ENCODE measurements around the gene CHMP1B. TPM values are rescaled to one million over a fixed set of nuclear protein-coding genes. Genes with fewer than 3 reads are reported as not detected.
"Not testable (repeated sequence)": the region's sequence is repeated elsewhere in the genome, so short reads cannot be mapped to it uniquely, and the experiment has no call there.

Gene CHMP1B
- total RNA-seq, 1 donor from 2014 or later: 68.8 TPM

DNA sequence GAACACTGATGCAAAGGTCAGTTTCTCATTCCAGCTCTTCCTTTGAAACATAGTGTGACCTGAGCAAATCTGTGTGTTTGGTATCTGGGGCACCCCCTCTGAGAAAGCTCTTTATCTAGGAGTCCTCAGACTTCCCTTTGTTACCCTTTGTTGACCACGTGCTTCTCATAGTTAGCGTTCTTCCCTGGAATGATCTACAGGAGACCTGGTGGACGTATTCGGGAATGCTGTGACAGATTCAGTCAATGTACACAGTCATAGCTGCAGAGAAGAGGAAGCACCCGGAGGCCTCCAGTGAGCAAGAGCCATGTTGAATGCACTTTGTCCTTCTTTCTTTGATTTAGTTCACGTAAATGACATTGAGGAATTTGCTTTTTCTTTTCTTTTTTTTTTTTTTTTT lies 10.7 kb upstream of the CHMP1B start:
- DNase-seq: no peak

DNA sequence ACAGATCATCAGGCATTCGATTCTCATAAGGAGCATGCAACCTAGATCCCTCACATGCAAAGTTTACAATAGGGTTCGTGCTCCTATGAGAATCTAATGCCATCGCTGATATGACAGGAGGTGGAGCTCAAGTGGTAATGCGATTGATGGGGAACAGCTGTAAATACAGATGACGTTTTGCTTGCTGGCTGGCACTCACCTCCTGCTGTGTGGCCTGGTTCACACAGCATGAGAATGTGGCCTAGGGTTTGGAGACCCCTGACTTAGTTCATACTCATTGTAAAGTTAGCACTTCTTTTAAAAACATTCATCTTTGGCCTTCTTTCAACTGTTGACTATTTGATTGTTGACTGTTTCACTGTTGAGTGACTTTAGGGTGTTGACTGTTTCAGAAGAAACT lies 8.7 kb upstream of the CHMP1B start:
- no peak for DNase-seq

DNA sequence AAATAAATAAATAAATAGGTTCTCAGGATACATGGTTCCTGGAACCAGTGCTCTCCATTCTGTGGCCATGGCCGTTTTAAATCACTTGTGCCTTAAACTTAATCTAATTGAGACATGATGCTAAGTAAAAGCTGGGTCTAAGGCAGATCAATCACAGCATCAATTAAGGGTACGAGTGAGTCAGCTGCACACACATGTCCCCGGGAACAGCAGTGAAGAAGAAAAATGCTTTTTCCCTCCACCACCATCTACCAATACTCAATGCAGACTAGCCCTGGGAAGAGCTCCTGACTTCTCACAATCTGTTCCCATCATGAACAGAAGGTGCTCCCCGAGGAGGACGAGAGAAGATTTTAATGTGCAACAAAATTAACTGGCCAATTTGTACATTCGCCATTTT lies 6.8 kb upstream of the CHMP1B start:
- DNase-seq: no peak

DNA sequence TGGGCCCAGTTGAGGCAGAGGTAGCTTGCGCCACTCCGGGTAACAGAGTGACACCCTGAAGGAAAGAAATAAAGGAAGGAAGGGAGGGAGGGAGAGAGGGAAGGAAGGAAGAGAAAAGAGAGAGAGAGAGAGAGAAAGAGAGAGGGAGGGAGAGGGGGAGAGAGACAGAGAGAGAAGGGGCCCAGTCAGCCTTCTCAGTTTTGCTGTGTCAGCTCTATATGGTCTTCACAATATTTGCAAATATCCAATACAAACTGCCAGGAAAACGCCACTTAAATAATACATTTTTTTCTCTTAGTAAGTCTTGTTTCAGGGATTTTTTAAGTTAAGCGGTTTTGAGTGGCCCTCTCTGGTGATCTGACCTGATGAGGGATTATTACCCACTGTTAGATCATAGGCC lies 5.6 kb upstream of the CHMP1B start:
- no peak for DNase-seq

DNA sequence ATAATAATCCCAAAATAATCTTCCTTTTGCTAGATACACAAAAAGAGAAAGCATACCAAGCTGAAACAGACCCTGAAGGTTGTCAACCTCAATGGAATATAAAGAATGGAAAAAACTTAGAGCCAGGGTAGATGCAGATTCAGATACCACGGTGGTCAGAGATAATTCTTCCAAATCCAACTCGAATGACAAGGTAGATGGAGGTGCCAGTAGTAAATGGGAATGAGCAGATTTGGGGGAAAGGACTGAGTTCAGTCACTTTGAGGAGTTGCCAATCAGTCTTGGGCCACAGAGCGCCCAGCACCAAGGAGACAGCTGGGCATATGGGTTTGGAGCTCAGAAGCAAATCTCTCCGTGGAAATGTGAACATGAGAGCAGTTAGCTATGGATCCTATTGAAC lies 3.4 kb upstream of the CHMP1B start:
- no peak for DNase-seq

DNA sequence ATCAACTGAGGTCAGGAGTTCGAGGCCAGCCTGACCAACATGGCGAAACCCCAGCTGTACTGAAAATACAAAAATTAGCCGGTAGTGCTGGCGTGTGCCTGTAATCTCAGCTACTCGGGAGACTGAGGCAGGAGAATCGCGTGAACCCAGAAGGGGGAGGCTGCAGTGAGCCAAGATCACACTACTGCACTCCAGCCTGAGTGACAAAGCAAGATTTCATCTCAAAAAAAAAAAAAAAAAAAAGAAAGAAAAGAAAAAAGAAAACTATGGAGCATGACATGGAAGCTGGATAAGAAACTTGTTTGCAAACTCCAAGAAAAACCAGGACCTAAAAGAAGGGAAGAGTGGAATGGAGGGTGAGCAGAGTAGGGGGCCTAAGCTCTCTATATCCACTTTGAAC lies 1.9 kb upstream of the CHMP1B start:
- no peak for DNase-seq

DNA sequence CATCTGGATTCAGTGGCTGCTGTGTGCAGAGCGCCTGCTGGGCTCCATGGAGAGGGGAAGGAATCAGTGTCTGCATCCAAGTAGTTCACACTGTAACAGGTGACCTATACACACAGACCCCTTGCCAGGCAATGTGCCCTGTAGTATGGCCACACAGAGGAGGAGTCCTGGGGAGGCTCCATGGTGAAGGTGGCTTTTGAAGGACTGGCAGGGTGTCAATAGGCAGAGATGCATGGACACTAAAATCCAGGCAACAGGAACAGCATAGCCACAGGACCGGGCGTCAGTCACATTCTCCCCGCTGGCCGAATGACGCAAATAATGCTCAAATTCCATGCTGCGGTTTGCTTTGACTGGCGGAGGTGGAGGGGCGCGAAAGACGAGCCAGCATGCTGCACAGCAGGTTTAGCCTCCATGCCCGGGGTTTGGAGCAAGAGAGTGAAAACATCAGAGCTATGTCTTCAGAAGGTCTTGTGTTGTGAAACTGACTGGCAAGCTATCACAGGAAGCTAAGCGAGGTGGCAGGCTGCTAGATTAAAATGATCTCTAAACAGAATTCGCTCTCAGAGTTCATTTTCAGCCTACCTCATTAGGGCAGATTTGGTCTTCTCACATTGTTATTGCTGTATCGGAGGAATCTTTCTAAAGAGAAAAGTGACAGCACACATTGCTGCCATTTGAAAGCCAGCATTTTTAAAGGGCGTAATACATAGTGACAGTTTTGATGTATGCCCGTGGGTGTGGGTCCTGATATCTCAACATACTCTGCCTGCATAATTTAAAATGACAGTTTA lies 1.2 kb upstream of the CHMP1B start:
- peak; percentile 48 for DNase-seq

DNA sequence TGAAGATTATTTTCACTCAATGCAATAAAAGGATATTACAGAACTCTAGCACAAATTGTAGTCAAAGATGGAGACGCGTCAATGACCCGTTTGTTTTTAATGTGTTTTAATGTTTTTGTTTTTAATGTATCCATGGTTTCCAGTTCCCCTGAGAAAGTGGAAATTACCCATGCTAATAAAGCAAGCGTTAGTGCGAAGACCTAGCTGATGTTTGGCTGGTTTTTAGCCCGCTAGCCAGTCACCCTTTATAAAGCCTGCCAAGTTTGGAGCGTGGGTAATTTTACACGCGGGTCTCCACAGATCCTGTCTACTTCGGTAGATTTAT lies 430 bp upstream of the CHMP1B start:
- DNase-seq: no peak

DNA sequence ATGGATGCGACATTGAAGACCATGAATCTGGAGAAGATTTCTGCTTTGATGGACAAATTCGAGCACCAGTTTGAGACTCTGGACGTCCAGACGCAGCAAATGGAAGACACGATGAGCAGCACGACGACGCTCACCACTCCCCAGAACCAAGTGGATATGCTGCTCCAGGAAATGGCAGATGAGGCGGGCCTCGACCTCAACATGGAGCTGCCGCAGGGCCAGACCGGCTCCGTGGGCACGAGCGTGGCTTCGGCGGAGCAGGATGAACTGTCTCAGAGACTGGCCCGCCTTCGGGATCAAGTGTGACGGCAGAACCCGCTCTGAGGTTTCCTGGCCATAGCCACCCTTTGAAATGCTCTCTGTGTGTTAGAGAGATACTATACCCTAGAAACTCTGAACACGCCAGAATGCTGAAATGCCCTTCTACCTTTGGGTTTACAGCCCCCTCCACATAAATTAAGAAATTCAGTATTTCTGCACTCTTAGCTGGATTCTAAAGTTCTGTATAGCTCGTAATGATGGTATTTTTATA lies 659 bp downstream of the CHMP1B start:
- no peak for DNase-seq

DNA sequence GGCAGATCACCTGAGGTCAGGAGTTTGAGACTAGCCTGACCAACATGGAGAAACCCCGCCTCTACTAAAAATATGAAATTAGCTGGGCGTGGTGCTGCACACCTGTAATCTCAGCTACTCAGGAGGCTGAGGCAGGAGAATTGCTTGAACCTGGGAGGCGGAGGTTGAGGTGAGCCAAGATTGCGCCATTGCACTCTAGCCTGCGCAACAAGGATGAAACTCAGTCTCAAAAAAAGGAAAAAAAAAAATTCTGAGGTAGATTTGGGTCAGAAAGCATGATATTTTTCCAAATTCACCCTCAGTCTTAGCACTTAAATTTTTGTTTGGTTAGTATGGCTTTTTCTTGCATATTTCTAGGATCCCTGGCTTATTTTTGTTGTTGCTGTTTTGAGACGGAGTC lies 3.3 kb downstream of the CHMP1B start:
- not testable (repeated sequence) for DNase-seq

DNA sequence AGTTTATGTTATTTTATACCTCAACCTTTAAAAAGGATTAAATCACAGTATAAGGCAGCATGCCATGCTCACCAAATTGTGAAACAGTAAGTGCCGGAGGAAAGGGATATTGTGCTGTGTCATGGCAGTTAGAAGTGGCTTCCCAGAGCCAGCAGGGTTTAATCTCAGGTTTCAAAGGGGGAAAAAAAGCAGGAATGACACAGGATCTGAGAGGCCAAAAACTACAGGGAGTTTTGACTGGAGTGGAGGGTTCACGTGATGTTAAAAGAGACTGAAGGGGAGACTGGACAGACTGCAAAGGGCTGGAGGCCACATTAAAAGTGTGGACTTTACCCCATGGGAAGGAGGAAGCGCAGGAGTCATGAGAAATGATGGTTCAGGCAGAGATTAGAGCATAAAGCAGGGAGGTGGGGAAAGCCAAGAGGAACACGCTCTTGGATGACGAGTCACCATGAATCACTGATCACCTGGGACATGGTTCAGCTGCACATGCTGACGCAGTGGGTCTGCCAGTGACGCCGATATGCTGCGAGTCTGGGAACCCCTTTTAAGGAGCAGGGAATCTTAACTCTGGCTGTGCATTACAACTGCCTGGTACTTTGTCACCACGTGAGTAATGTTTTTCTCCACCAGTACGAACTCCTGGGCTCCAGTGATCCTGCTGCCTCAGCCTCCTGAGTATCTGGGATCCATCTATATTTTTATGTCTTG lies 6.1 kb downstream of the CHMP1B start:
- peak; percentile 54 for DNase-seq

DNA sequence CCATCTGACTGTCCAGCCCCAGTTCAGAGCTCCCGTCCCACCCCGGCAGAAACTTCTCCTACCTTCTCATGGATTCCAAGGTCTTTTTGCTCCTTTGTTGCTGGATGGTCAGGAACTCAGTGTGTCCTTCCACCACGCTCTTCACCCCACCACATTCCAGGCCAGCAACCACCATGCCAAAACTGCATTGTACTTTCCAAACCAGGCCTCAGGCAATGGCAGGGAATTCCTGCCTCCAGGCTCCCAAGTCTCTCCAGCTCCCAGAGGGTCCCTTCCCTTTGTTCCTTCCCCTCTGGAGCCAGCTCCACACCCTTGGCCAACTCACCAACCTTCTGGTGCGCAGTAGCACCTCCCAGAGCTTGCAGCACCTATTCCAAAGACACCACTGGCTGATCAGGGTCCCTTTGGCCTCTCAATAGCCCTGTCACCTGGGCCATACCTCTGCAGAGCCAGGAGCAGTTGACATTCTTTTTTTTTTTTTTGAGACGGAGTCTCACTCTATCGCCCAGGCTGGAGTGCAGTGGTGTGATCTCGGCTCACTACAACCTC lies 8.1 kb downstream of the CHMP1B start:
- DNase-seq: no peak

DNA sequence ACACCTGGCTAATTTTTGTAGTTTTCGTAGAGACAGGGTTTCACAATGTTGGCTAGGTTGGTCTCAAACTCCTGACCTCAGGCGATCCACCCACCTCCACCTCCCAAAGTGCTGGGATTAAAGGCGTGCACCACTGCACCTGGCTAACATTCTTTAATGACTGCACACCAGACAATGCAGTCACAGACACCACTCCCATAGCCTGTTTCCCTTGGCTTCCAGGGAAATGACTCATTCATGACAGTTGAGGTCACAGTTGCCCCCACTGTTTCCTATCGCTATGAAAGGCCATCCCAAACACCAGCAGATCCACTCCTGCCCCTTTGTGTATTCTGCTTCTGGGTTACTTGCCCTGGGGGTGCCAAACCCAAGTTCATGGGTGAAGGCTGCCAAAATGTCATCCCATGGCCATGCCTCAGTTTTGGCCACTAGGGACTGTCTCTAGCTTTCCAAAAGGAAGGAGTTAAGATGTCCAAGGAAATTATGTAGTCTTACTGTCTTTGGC lies 8.7 kb downstream of the CHMP1B start:
- DNase-seq: no peak

DNA sequence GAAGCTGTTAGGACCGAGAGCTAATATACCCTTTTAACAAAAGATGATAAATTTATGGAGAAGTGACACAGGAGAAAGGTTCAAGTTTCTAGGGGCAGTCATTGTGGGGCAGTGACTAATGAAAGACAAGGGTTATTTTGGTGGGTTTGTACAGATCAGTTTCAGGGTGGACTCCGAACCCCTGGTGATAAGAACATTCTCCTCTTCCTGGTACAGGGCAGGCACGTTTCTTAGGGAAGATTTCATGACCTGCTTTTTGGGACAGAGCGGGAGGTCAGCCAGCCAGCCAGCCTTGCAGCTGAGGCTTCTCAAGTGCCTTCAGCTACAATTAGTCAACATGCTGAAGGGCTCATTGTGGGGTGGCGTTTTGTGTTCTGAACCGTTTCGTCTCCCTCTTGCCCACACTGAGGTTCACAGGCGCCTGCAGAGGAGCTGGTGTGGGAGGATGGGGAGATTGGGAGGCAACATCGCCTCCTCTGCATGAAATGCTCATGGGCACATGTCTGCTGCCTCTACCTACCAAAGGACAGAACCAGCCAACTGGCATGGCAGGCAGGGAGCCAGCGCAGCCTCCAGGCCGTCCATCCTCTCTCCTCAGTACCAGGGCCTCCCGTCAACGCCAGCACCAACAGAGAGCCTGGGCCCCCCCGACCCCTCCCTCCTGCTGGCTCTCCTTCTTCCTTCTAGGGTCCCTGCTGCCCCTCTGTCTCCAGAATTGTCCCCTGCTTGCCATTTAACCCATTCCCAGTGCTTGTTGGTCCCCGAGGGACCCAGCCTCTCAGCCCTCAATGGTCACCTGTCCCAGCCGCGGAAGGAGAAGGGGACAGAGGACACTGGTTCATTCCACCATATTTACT lies 9.6 kb downstream of the CHMP1B start:
- no peak for DNase-seq

DNA sequence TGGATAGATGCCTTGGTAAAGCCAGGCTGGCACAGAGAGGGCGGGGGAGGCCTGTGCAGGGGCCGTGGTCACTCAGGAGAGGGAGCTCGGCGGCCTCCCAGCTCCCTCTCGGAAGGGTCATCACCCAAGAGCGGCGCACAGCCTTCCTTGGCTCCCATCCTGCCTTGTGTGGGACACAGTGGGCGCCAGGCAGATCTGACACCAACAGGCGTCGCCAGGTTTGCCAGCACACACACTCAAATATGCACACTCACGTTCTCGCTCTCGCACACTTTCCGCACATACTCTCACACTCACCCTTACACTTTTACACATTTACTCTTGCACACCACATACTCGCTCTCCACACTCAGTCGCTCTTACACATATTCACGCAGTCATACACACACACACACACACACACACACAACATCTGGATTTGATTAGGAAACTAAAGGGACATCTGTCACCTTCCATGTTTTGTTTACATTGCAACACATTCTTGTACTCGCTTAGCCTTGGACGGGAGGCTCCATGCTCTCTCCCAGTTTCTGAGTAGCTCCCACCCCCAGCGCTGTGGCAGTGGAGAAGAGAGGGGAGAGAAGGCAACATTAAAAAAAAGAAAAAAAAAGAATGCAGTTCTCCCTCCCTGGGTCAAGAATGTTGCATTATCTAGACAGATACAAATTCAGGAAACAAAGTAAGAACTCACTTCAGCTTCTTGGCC lies 10.5 kb downstream of the CHMP1B start:
- DNase-seq: no peak

DNA sequence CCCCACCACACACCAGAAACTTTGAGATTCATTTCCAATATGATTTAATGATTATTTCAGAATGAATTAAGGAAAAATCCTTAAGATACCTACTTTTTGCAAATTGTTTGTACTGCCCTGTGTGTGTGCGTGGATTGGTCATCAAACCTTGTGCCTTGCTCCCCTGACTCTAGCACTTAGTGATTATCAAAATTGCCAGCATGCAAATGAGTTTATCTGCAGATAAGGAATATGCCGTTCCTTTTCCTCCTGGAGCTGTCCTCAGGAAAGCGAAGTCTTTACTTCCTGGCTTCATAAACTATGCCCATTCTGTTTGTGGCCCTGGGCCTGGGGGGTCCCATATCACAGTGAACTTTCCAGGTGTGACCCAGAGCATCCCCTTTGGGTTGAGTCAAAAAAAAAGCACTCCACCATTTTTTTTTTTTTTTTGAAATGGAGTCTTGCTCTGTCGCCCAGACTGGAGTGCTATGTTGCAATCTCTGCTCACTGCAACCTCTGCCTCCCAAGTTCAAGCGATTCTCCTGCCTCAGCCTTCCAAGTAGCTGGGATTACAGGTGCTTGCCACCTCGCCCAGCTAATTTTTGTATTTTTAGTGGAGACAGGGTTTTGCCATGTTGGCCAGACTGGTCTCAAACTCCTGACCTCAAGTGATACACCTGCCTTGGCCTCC lies 11.4 kb downstream of the CHMP1B start:
- no peak for DNase-seq

DNA sequence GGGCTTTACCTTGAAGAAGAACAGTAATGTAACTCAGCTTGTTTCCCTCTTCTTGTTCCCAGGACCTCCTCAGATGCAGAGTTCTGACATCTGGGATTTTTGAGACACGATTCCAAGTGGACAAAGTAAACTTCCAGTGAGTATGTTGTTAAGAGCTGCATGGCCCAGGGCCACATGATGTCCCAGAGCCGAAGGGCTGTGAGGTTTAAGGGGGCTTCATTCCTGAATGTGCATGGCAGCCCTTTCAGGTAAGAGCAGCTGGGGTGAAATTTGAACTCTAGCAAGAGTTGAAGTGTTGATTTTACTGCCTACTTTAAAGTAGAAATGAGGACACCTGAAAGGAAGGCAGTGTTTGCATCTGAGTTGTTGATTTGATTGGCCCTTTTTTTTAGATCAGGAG lies 13.3 kb downstream of the CHMP1B start:
- no peak for DNase-seq

DNA sequence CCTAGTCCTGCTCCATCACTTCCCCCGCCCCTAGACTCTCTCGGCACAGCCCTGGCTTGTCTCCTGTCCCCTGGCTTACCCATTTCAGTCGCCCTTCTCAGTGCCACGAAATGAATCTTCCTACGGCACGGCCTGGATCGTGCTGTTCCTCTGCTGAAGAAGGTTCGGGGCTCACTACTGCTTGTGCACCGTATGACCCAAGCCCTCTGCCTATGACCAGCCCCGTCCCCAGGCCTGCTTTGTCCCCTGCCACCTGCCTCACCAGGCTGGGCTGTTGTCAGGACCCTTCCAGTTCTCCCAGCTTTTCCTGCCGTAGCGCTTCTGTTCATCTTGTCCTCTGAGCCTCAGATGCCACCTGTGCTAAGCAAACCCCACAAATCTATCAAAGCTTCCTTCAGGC lies 13.9 kb downstream of the CHMP1B start:
- DNase-seq: no peak

DNA sequence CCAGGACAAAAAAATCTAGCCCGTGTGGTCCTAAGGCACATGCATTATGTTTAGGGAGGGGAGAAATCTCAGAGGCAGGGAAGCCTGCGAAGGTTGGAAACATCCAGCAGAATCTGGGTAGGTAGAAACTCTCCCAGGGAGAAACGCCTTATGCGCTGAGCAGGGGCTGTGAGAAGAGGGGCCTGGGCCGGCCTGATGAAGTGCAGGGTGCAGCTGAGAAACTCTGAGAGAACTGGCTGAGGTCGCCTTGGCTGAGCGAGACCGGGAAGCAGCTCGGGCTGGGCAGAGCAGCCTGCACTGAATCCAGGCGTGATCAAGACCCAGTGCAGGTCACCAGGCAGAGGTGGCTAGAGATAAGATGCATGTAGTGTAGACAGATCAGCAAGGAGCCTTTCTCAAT lies 15.1 kb downstream of the CHMP1B start:
- DNase-seq: no peak

DNA sequence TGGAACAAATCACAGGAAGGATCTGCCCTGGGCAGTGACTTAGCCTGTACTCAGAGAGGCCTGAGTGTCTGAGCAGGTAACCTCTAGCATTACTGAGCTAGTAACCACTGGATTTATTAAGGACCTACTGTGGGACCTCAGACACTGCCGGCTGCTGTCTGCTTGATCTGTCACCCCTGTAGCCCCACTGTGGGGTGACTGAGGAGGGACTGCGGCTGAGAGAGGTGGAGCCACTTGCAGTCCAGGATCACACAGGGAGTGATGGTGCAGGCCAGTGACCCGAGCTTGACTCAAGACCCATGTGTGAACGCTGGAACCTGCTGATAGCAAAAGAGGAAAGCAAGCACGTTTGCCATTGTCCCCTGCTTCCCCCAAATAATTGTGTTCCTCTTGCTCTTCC lies 15.6 kb downstream of the CHMP1B start:
- DNase-seq: no peak

DNA sequence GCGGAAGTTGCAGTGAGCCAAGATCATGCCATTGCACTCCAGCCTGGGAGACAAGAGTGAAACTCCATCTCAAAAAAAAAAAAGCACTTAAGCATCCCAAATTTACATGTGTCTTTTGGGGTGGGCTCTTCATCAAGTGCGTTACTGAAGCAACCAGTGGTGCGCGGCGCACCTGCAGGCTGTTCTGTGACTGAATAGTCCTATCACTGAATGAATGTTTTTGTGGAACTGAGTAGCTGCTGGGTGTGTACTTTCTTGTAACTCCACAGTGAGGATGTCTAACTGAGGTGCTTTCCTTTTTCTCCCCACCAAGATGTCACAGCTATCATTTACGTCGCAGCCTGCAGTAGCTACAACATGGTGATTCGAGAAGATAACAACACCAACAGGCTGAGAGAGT lies 17.0 kb downstream of the CHMP1B start:
- DNase-seq: no peak

Measured in occipital lobe (tissue), 2 donors.